GM12878 (cell line): Measurements from ENCODE around the gene MED31.

Source experiments
- POLR2A ChIP-seq: IDR thresholded peaks from 2 replicates; pipeline ENCODE4 v1.6.1; 2011; ENCODE audit warnings: low read depth, mild to moderate bottlenecking, low read length
- TF ChIP-seq, protein P1 (sequence below), 3 experiments: IDR thresholded peaks in 2 of 3; conservative IDR thresholded peaks in 1 of 3; 2 replicates each; pipeline ENCODE4 v1.5.1; 2011; ENCODE audit warnings: low read depth in 3 of 3, low read length in 3 of 3, mild to moderate bottlenecking in 3 of 3, control low read depth in 2 of 3, moderate library complexity in 2 of 3, inconsistent platforms in 1 of 3, mixed read lengths in 1 of 3; ENCODE audit not compliant: control insufficient read depth in 2 of 3, insufficient read depth in 1 of 3; ENCODE audit errors: extremely low read depth in 1 of 3

DNA sequence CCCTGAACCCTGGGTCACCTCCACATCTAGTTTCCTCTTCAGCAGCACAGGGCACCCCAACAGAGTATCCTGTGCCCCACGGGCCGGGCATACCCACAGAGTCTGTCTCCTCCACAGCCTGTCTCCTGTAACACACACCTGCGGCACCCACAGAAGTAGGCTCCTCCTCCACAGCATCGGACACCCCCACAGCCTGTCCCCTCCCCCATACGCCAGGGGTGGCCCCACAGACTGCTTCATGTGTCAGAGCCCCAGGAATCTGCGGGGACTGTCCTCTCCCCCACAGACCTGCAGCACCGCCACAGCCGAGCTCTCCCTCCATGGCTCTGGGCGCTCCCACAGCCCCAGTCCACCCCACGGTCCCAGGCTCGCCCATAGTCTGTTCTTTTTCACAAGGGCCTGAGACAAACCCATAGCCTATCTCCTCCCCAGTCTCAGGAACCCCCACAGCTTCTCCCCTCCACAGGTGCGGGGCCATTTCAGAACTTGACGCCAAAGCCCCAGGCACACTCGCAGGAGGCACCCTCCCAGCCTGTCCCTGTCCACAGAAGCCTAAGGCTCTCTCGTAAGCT is 12.3 kb downstream of the MED31 start:
- TF ChIP-seq, protein P1, sequence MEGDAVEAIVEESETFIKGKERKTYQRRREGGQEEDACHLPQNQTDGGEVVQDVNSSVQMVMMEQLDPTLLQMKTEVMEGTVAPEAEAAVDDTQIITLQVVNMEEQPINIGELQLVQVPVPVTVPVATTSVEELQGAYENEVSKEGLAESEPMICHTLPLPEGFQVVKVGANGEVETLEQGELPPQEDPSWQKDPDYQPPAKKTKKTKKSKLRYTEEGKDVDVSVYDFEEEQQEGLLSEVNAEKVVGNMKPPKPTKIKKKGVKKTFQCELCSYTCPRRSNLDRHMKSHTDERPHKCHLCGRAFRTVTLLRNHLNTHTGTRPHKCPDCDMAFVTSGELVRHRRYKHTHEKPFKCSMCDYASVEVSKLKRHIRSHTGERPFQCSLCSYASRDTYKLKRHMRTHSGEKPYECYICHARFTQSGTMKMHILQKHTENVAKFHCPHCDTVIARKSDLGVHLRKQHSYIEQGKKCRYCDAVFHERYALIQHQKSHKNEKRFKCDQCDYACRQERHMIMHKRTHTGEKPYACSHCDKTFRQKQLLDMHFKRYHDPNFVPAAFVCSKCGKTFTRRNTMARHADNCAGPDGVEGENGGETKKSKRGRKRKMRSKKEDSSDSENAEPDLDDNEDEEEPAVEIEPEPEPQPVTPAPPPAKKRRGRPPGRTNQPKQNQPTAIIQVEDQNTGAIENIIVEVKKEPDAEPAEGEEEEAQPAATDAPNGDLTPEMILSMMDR (IDR thresholded peaks at IDR 0.05 in 2 of 3, conservative IDR thresholded peaks at IDR 0.05 in 1 of 3; ENCODE audit: control insufficient read depth in 2 of 3, extremely low read depth in 1 of 3, insufficient read depth in 1 of 3, low read depth in 3 of 3, low read length in 3 of 3), result no peak
- no peak for TF ChIP-seq POLR2A
